Heart left ventricle (tissue), 16 donors: ENCODE results near the gene DDX3X. TPM values are rescaled to one million over a fixed set of nuclear protein-coding genes. Genes with fewer than 3 reads are reported as not detected.
"Not testable (repeated sequence)": the region's sequence is repeated elsewhere in the genome, so short reads cannot be mapped to it uniquely, and the experiment has no call there.

Experiments
- ATAC-seq, 4 donors: fragments of 200-7000 bp; cut with Tn5 transposase; one replicate each; pipeline ENCODE4 v1.9.1; 2020 to 2022; ENCODE audit warnings: moderate library complexity in 4 of 4, mild to moderate bottlenecking in 3 of 4, moderate number of reproducible peaks in 1 of 4
- DNase-seq, 5 donors: peaks; one replicate each; pipeline ENCODE4 v3.0.0-alpha.2; 2020
- H3K27ac ChIP-seq, 12 donors: fragments of 200-600 bp; sonication (generic) in 4 of 12; one replicate each; pipeline versions ENCODE4 v1.5.0 to v1.8.0; 2016 to 2022; ENCODE audit warnings: mild to moderate bottlenecking in 2 of 12
- H3K27me3 ChIP-seq, 9 donors: fragments of 200-600 bp; sonication (generic) in 2 of 9; one replicate each; pipeline versions ENCODE4 v1.5.1 to v1.8.0; 2016 to 2022; ENCODE audit warnings: mild to moderate bottlenecking in 3 of 9
- H3K36me3 ChIP-seq, 9 donors: fragments of 200-600 bp; sonication (generic) in 2 of 9; one replicate each; pipeline versions ENCODE4 v1.5.0 to v1.8.0; 2018 to 2022; ENCODE audit warnings: mild to moderate bottlenecking in 2 of 9
- H3K4me1 ChIP-seq, 12 donors: fragments of 200-600 bp; sonication (generic) in 4 of 12; one replicate each; pipeline versions ENCODE4 v1.5.0 to v1.8.0; 2016 to 2022; ENCODE audit warnings: mild to moderate bottlenecking in 3 of 12
- H3K4me3 ChIP-seq, 12 donors: fragments of 200-600 bp; sonication (generic) in 4 of 12; one replicate each; pipeline versions ENCODE4 v1.5.0 to v1.8.0; 2017 to 2022; ENCODE audit warnings: mild to moderate bottlenecking in 9 of 12, moderate library complexity in 4 of 12
- H3K9me3 ChIP-seq, 12 donors: fragments of 200-600 bp; sonication (generic) in 4 of 12; one replicate each; pipeline versions ENCODE4 v1.5.0 to v1.8.0; 2016 to 2022; ENCODE audit warnings: mild to moderate bottlenecking in 1 of 12
- CTCF ChIP-seq, 12 donors: fragments of 200-600 bp; sonication (generic) in 4 of 12; IDR thresholded peaks; one replicate each; pipeline versions ENCODE4 v1.5.0 to v1.8.0; 2018 to 2022; ENCODE audit warnings: antibody characterized with exemption in 12 of 12, mild to moderate bottlenecking in 5 of 12
- POLR2A ChIP-seq, 2 donors: fragments of 450-650 bp; IDR thresholded peaks; one replicate each; pipeline ENCODE4 v1.6.1; 2017; ENCODE audit warnings: antibody characterized with exemption in 2 of 2, mild to moderate bottlenecking in 2 of 2, moderate library complexity in 2 of 2
- whole genome bisulfite sequencing, 4 donors: extraction: QIAGEN DNeasy Blood & Tissue Kit in 2 of 4; methylation state at CpG; one replicate each; pipeline versions ENCODE4 v1.1.5 to v1.1.7; 2013 to 2018; 5-methylcytosine and 5-hydroxymethylcytosine counted together
- intact Hi-C, 10 donors: fragments of 100-400 bp; cut with DNase I; formaldehyde crosslinking; loops; one replicate each; pipeline versions ENCODE4 v1.11.1 to v1.14.2; 2022
- polyA plus RNA-seq, 2 donors: library from polyadenylated mRNA; stranded (reverse); fragments of 200-250 nt; gene quantifications; one replicate each; pipeline ENCODE4 v1.2.3, GENCODE V29; 2013
- total RNA-seq, 9 donors: library from RNA; depleted of rRNA in 2 of 9; stranded (reverse); fragments of >200 nt in 2 of 9; fragmentation: NEBNext Ultra II Directional in 3 of 9; extraction: Animal tissue kit (Norgen Biotek cat#: 25700) in 3 of 9; gene quantifications; one replicate each; pipeline versions ENCODE4 v1.1.0 to v1.2.4, GENCODE V29; 2016 to 2023
- donor health status: ischemic (EF 13 %, LVEDD 7.1; RV severe dilation, severe dysfunction).
- donor health status: healthy with polysubstance abuse.
- donor health status: DM: no; HTN: yes; CAD: no.
- donor health status: DM: no; HTN: no; CAD: no.
- donor health status: ischemic (EF 25% LVEDD 6.9; RV normal size, moderate dysfunction).
- donor health status: ischemic (EF 25% LVEDD 5.7; RV mildly dilated, moderate dysfunction).
- donor health status: healthy.
- donor health status: DM: yes; HTN: yes; CAD: no.
- donor health status: ischemic (EF 35%, LVEDD 5.7; RV mildly dilated, moderate dysfunction).
- donor health status: nonischemic (EF 11% LVEDD 7.7; RV severe dilation, severe dysfunction).
- donor health status: DM: yes; HTN: yes; CAD: no.
- donor health status: PGD.
- donor health status: ischemic (EF 29% LVEDD 5.4; RV normal size, mild dysfunction).
- donor health status: nonischemic (EF 23%, LVEDD 6.1; RV moderate dilation, normal function).

The DDX3X gene
- total and polyA plus RNA-seq, 11 donors = 34.3 to 272 (median 170) TPM

GRCh38 chrX:41405551-41405950 lies 71.6 kb downstream of the DDX3X start:
- no peaks in the 10 kb centered on the region for H3K4me1 ChIP-seq
- no peak for ATAC-seq
- WGBS, 4 donors = 69 to 85% (median 78%) methylated on average over 6 of the region's 6 CpGs
- no peak overlapping the region for H3K27ac ChIP-seq
- H3K27me3 ChIP-seq = peaks cover 0 to 19% (median 0%) of the 10 kb centered on the region in 9 donors
- H3K4me3 ChIP-seq = no peak overlapping the region
- intact Hi-C loops = no loop called here
- no peak for DNase-seq
- H3K36me3 ChIP-seq = no peaks in the 10 kb centered on the region
- no peak for TF ChIP-seq POLR2A (IDR thresholded peaks at IDR 0.05)
- TF ChIP-seq CTCF (IDR thresholded peaks at IDR 0.05) = no peak
- H3K9me3 ChIP-seq = no peaks in the 10 kb centered on the region

- DNase-seq (no peak), ATAC-seq (no peak)
- WGBS, 4 donors = 79 to 96% (median 86%) methylated on average over 1 of the region's 1 CpG
- H3K27me3 ChIP-seq = peaks cover 0 to 19% (median 0%) of the 10 kb centered on the region in 9 donors
- intact Hi-C loops = no loop called here
- TF ChIP-seq POLR2A (IDR thresholded peaks at IDR 0.05) (no peak), CTCF (IDR thresholded peaks at IDR 0.05) (no peak)
- H3K27ac ChIP-seq = no peak overlapping the region
- H3K4me3 ChIP-seq = no peak overlapping the region
- no peaks in the 10 kb centered on the region for H3K36me3 ChIP-seq
- no peaks in the 10 kb centered on the region for H3K9me3 ChIP-seq
- no peaks in the 10 kb centered on the region for H3K4me1 ChIP-seq
These were observed 72.2 kb downstream of the DDX3X start for GRCh38 chrX:41406201-41406600.

GRCh38 chrX:41407816-41408215 lies 73.9 kb downstream of the DDX3X start:
- H3K9me3 ChIP-seq = no peaks in the 10 kb centered on the region
- DNase-seq (no peak), ATAC-seq (no peak)
- H3K27me3 ChIP-seq = peaks cover 0 to 19% (median 0%) of the 10 kb centered on the region in 9 donors
- no peak for TF ChIP-seq POLR2A (IDR thresholded peaks at IDR 0.05)
- no peak overlapping the region for H3K4me3 ChIP-seq
- WGBS, 4 donors = 75 to 92% (median 83%) methylated on average over 4 of the region's 4 CpGs
- H3K4me1 ChIP-seq = no peaks in the 10 kb centered on the region
- H3K27ac ChIP-seq = no peak overlapping the region
- intact Hi-C loops = no loop called here
- H3K36me3 ChIP-seq = no peaks in the 10 kb centered on the region

- Histone ChIP-seq H3K36me3 (no peaks in the 10 kb centered on the region), H3K9me3 (no peaks in the 10 kb centered on the region), H3K27me3 (peaks cover 0 to 19% (median 0%) of the 10 kb centered on the region in 9 donors), H3K4me1 (no peaks in the 10 kb centered on the region), H3K4me3 (no peak overlapping the region), H3K27ac (no peak overlapping the region)
- intact Hi-C loops = no loop called here
- no peak for ATAC-seq
- no peak for DNase-seq
- WGBS, 4 donors = 82 to 94% (median 89%) methylated on average over 9 of the region's 9 CpGs
- TF ChIP-seq CTCF (IDR thresholded peaks at IDR 0.05) (no peak), POLR2A (IDR thresholded peaks at IDR 0.05) (no peak)
These were observed 74.6 kb downstream of the DDX3X start for GRCh38 chrX:41408576-41408975.

DNA sequence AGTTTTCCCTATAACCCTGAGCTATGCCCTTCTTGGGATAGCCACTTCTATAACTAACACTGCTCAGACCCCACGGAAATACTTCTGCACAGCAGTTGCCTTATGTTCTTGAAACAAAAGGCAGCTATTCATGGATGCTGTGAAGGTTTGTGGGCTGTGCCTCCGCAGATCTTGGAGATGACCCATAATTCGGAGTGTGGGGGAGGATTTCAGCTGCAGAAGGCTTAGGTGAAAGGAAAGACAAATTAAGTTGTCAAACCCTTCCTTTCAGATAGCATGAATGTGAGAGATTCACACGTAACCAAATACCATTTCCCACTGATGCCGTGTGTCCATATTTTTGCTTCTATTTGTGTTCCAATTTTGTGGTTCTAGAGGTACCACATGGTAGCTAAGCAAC lies 75.0 kb downstream of the DDX3X start:
- TF ChIP-seq CTCF (IDR thresholded peaks at IDR 0.05) (no peak), POLR2A (IDR thresholded peaks at IDR 0.05) (no peak)
- WGBS, 4 donors = 70 to 84% (median 76%) methylated on average over 5 of the region's 5 CpGs

DNA sequence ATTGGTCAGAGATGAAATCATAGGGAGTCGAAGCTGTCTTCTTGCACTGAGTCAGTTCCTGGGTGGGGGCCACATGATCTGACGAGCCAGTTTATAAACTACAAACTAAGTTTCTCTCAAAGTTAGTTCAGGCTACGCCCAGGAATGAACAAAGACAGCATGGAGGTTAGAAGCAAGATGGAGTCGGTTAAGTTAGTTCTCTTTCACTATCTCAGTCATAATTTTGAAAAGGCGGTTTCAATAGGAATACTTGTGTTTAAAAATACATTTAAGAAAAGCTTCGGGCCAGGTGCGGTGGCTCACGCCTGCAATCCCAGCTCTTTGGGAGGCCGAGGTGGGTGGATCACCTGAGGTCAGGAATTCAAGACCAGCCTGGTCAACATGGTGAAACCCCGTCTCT lies 77.3 kb downstream of the DDX3X start:
- H3K4me1 ChIP-seq, H3K4me3 ChIP-seq, intact Hi-C loops, H3K36me3 ChIP-seq, H3K9me3 ChIP-seq, H3K27ac ChIP-seq, DNase-seq, ATAC-seq: not testable (repeated sequence)
- 87 to 94% (median 92%) methylated on average over 10 of the region's 10 CpGs for WGBS, 4 donors
- peaks cover 0 to 20% (median 0%) of the 10 kb centered on the region in 9 donors for H3K27me3 ChIP-seq

More for the DNA sequence above, 75.0 kb downstream of the DDX3X start:
- DNase-seq = no peak
- intact Hi-C loops = no loop called here
- Histone ChIP-seq H3K27me3 (peaks cover 0 to 17% (median 0%) of the 10 kb centered on the region in 9 donors), H3K9me3 (no peaks in the 10 kb centered on the region), H3K4me3 (no peak overlapping the region), H3K4me1 (no peaks in the 10 kb centered on the region), H3K36me3 (no peaks in the 10 kb centered on the region), H3K27ac (no peak overlapping the region)
- no peak for ATAC-seq
